ENCODE data around the gene CALHM6. TPM values are rescaled to one million over a fixed set of nuclear protein-coding genes. Genes with fewer than 3 reads are reported as not detected.
"Not testable (repeated sequence)": the region's sequence is repeated elsewhere in the genome, so short reads cannot be mapped to it uniquely, and the experiment has no call there.

CALHM6 gene
- total RNA-seq, 1 donor = 19.7 TPM

- Histone ChIP-seq H3K9me3 (ENCODE audit: low read depth, low read length) (no peaks in the 10 kb centered on the region), H3K4me1 (ENCODE audit: insufficient read depth, low read length) (no peaks in the 10 kb centered on the region), H3K27me3 (ENCODE audit: insufficient read depth, low read length) (peaks cover 3% of the 10 kb centered on the region), H3K4me3 (ENCODE audit: low read length) (no peak overlapping the region)
Measured at GRCh38 chr6:116482780-116483179, 21.6 kb downstream of the CALHM6 start.

DNA sequence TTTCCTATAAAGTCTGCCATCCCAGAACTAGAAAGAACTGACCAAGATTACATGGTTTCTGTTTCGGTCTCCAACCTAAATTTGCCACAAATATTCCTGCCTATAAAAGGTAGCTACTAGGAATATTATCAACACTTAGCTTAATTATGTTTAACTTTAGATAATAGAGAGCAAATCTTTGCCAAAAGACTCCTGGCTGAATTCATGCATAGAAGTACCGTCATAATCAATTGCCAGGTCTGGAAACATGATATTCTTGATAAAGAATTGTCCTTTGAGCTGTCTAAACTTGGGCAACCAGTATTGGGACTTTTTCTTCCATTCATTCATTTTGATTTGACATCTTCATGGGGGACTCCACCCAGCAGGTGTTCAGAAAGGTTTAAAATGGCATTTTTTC is 22.4 kb downstream of the CALHM6 start:
- peaks cover 3% of the 10 kb centered on the region for H3K27me3 ChIP-seq (ENCODE audit: insufficient read depth, low read length)
- no peaks in the 10 kb centered on the region for H3K9me3 ChIP-seq (ENCODE audit: low read depth, low read length)
- no peak overlapping the region for H3K4me3 ChIP-seq (ENCODE audit: low read length)
- no peaks in the 10 kb centered on the region for H3K4me1 ChIP-seq (ENCODE audit: insufficient read depth, low read length)

DNA sequence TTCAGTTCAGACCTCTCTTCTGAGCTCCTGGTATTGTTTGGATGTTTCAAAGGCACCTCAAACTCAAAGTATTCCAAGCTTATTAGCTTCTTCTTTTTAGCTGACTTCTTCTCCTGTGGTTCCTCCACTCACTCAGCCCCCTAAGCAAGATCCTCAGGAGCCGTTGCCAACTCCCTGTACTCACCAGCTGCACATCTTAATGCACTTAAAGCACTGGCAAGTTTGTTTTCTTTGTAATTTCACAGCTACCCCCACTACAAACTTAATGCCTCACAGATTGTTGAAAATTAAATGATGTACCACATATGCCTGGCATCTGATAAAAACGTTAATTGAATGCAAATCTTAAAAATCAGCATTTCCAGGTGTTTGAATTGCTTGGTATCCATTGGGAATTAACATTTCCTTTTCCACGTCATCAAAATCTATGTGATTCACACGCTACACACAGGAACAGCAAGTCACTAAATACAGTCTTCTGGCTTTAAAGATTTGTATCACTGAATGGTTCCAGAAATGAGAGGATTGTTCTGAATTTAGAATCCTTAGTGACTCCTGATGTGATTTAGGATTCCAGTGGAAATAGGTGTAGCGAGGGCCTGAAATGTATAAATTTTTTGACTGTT is 24.5 kb downstream of the CALHM6 start:
- Histone ChIP-seq H3K4me1 (ENCODE audit: insufficient read depth, low read length) (no peaks in the 10 kb centered on the region), H3K9me3 (ENCODE audit: low read depth, low read length) (no peaks in the 10 kb centered on the region), H3K27me3 (ENCODE audit: insufficient read depth, low read length) (peaks cover 3% of the 10 kb centered on the region), H3K4me3 (ENCODE audit: low read length) (no peak overlapping the region)

- Histone ChIP-seq H3K4me1 (ENCODE audit: insufficient read depth, low read length) (no peaks in the 10 kb centered on the region), H3K9me3 (ENCODE audit: low read depth, low read length) (no peaks in the 10 kb centered on the region), H3K4me3 (ENCODE audit: low read length) (no peak overlapping the region), H3K27me3 (ENCODE audit: insufficient read depth, low read length) (no peaks in the 10 kb centered on the region)
Measured at GRCh38 chr6:116491610-116492330, 30.6 kb downstream of the CALHM6 start.

- no peaks in the 10 kb centered on the region for H3K9me3 ChIP-seq (ENCODE audit: low read depth, low read length)
- H3K4me3 ChIP-seq (ENCODE audit: low read length) = no peak overlapping the region
- no peaks in the 10 kb centered on the region for H3K27me3 ChIP-seq (ENCODE audit: insufficient read depth, low read length)
- no peaks in the 10 kb centered on the region for H3K4me1 ChIP-seq (ENCODE audit: insufficient read depth, low read length)
Measured at GRCh38 chr6:116492331-116493067, 31.3 kb downstream of the CALHM6 start.

GRCh38 chr6:116495161-116495560 is 34.0 kb downstream of the CALHM6 start:
- H3K9me3 ChIP-seq (ENCODE audit: low read depth, low read length); H3K4me3 ChIP-seq (ENCODE audit: low read length); H3K27me3 ChIP-seq (ENCODE audit: insufficient read depth, low read length); H3K4me1 ChIP-seq (ENCODE audit: insufficient read depth, low read length): not testable (repeated sequence)

- Histone ChIP-seq H3K9me3 (ENCODE audit: low read depth, low read length) (no peaks in the 10 kb centered on the region), H3K4me1 (ENCODE audit: insufficient read depth, low read length) (no peaks in the 10 kb centered on the region), H3K4me3 (ENCODE audit: low read length) (no peak overlapping the region), H3K27me3 (ENCODE audit: insufficient read depth, low read length) (no peaks in the 10 kb centered on the region)
Measured at GRCh38 chr6:116497113-116497676, 36.0 kb downstream of the CALHM6 start.

DNA sequence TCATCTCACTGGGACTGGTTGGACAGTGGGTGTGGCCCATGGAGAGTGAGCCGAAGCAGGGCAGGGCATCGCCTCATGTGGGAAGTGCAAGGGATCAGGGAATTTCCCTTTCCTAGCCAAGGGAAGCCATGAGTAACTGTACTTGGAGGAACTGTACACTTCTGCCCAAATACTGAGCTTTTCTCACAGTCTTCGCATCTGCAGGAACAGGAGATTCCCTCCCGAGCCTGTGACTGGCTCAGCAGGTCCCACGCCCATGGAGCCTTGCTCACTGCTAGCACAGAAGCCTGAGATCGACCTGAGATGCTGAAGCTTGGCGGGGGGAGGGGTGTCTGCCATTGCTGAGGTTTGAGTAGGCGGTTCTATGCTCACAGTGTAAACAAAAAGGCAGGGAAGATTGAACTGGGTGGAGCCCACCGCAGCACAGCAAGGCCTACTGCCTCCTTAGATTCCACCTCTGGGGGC is 39.8 kb downstream of the CALHM6 start:
- Histone ChIP-seq H3K4me3 (ENCODE audit: low read length) (no peak overlapping the region), H3K4me1 (ENCODE audit: insufficient read depth, low read length) (no peaks in the 10 kb centered on the region), H3K9me3 (ENCODE audit: low read depth, low read length) (no peaks in the 10 kb centered on the region), H3K27me3 (ENCODE audit: insufficient read depth, low read length) (no peaks in the 10 kb centered on the region)

GRCh38 chr6:116507324-116507723 is 46.1 kb downstream of the CALHM6 start:
- Histone ChIP-seq H3K27me3 (ENCODE audit: insufficient read depth, low read length) (no peaks in the 10 kb centered on the region), H3K9me3 (ENCODE audit: low read depth, low read length) (peaks cover 4% of the 10 kb centered on the region), H3K4me3 (ENCODE audit: low read length) (no peak overlapping the region), H3K4me1 (ENCODE audit: insufficient read depth, low read length) (no peaks in the 10 kb centered on the region)

DNA sequence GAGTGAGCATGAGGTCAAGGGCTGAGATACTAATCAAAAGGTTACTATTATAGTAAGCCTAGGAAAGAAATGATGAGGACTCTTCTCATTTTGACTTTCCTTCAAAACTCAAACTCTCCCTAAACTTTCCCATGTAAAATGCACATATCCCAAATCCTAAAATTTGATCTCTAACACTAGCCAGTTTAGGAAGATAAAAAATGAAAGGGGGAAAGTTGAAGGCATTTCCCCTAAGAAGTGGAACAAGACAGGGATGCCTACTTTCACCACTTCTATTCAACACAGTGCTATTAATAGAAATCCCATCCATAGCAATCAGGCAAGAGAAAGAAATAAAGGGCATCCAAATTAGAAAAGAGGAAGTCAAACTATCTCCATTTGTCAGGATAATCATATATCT is 47.4 kb downstream of the CALHM6 start:
- Histone ChIP-seq H3K4me1 (ENCODE audit: insufficient read depth, low read length) (no peaks in the 10 kb centered on the region), H3K27me3 (ENCODE audit: insufficient read depth, low read length) (no peaks in the 10 kb centered on the region), H3K9me3 (ENCODE audit: low read depth, low read length) (peaks cover 4% of the 10 kb centered on the region), H3K4me3 (ENCODE audit: low read length) (no peak overlapping the region)

GRCh38 chr6:116511424-116512110 is 50.4 kb downstream of the CALHM6 start, which contains the start of gene CALHM5:
Gene CALHM5 (plus strand): TSS chr6:116511639. CDS start chr6:116511697, 58 bp downstream.
- Histone ChIP-seq H3K4me1 (ENCODE audit: insufficient read depth, low read length) (no peaks in the 10 kb centered on the region), H3K4me3 (ENCODE audit: low read length) (no peak within 1 kb of the TSS), H3K9me3 (ENCODE audit: low read depth, low read length) (peaks cover 4% of the 10 kb centered on the region), H3K27me3 (ENCODE audit: insufficient read depth, low read length) (no peaks in the 10 kb centered on the region)

GRCh38 chr6:116512111-116512559 is 51.0 kb downstream of the CALHM6 start:
- no peaks in the 10 kb centered on the region for H3K4me1 ChIP-seq (ENCODE audit: insufficient read depth, low read length)
- no peak overlapping the region for H3K4me3 ChIP-seq (ENCODE audit: low read length)
- peaks cover 4% of the 10 kb centered on the region for H3K9me3 ChIP-seq (ENCODE audit: low read depth, low read length)

GRCh38 chr6:116512734-116513133 is 51.6 kb downstream of the CALHM6 start:
- H3K9me3 ChIP-seq (ENCODE audit: low read depth, low read length) = peaks cover 4% of the 10 kb centered on the region
- no peaks in the 10 kb centered on the region for H3K4me1 ChIP-seq (ENCODE audit: insufficient read depth, low read length)
- H3K4me3 ChIP-seq (ENCODE audit: low read length) = no peak overlapping the region
- H3K27me3 ChIP-seq (ENCODE audit: insufficient read depth, low read length) = no peaks in the 10 kb centered on the region

More at GRCh38 chr6:116512111-116512559, 51.0 kb downstream of the CALHM6 start:
- H3K27me3 ChIP-seq (ENCODE audit: insufficient read depth, low read length) = no peaks in the 10 kb centered on the region
